CD14-positive monocyte (primary cell): ENCODE measurements around the gene KIZ. TPM values are rescaled to one million over a fixed set of nuclear protein-coding genes. Genes with fewer than 3 reads are reported as not detected.
A peak's percentile ranks its signal among the peaks of the same experiment; 100 is the strongest.

Source experiments
- DNase-seq, 3 donors: peaks; one replicate each; pipeline ENCODE4 v3.0.0-alpha.2; 2011 to 2022
- H2AFZ ChIP-seq: 2 replicates; pipeline ENCODE4 v1.6.0; 2012; ENCODE audit warnings: mild to moderate bottlenecking, low read depth, low read length, inconsistent platforms; ENCODE audit not compliant: insufficient read depth, poor library complexity, severe bottlenecking
- H3K27ac ChIP-seq, 2 donors: 1 replicate in 1 of 2; 2 replicates in 1 of 2; pipeline ENCODE4 v1.5.1; 2012 to 2013; ENCODE audit warnings: low read length in 2 of 2, control low read depth in 1 of 2, inconsistent platforms in 1 of 2, low read depth in 1 of 2, mild to moderate bottlenecking in 1 of 2
- H3K27me3 ChIP-seq, 2 donors: one replicate each; pipeline versions ENCODE4 v1.6.0 to v1.6.1; 2011 to 2013; ENCODE audit warnings: low read length in 2 of 2; ENCODE audit not compliant: control insufficient read depth in 2 of 2, insufficient read depth in 2 of 2
- H3K36me3 ChIP-seq, 2 donors: replicated peaks in 1 of 2; 1 replicate in 1 of 2; 2 replicates in 1 of 2; pipeline versions ENCODE4 v1.5.1 to v1.6.1; 2012 to 2013; ENCODE audit warnings: low read length in 2 of 2, control low read depth in 1 of 2, inconsistent platforms in 1 of 2, mild to moderate bottlenecking in 1 of 2; ENCODE audit not compliant: insufficient read depth in 2 of 2, control insufficient read depth in 1 of 2
- H3K4me1 ChIP-seq, 2 donors: 1 replicate in 1 of 2; 2 replicates in 1 of 2; pipeline versions ENCODE4 v1.5.1 to v1.6.1; 2012 to 2013; ENCODE audit warnings: low read length in 2 of 2, control low read depth in 1 of 2, inconsistent platforms in 1 of 2, mild to moderate bottlenecking in 1 of 2, moderate library complexity in 1 of 2; ENCODE audit not compliant: insufficient read depth in 2 of 2, control insufficient read depth in 1 of 2
- H3K4me2 ChIP-seq: replicated peaks from 2 replicates; pipeline ENCODE3; 2012; ENCODE audit warnings: low read length, moderate library complexity, mild to moderate bottlenecking; ENCODE audit not compliant: poor library complexity, severe bottlenecking; ENCODE audit errors: extremely low read depth
- H3K4me3 ChIP-seq, 3 experiments: fragments of 200-600 bp in 1 of 3; sonication (generic) in 1 of 3; replicated peaks in 1 of 3; 1 replicate in 2 of 3; 2 replicates in 1 of 3; pipeline ENCODE4 v1.5.1; 2011 to 2013; ENCODE audit warnings: low read length in 3 of 3, mild to moderate bottlenecking in 3 of 3, control low read depth in 2 of 3, low read depth in 2 of 3, inconsistent platforms in 1 of 3, moderate library complexity in 1 of 3
- H3K79me2 ChIP-seq: 2 replicates; pipeline ENCODE4 v1.6.0; 2012; ENCODE audit warnings: mild to moderate bottlenecking, control low read depth, inconsistent platforms, low read length, moderate library complexity; ENCODE audit not compliant: insufficient read depth
- H3K9ac ChIP-seq: 2 replicates; pipeline ENCODE4 v1.6.0; 2017; ENCODE audit warnings: low read length, mild to moderate bottlenecking; ENCODE audit not compliant: insufficient read depth, poor library complexity, severe bottlenecking
- H3K9me3 ChIP-seq, 2 donors: replicated peaks in 1 of 2; 1 replicate in 1 of 2; 2 replicates in 1 of 2; pipeline versions ENCODE4 v1.5.1 to v1.6.1; 2012 to 2013; ENCODE audit warnings: low read length in 2 of 2, control low read depth in 1 of 2; ENCODE audit not compliant: control insufficient read depth in 1 of 2, insufficient read depth in 1 of 2
- H4K20me1 ChIP-seq: 2 replicates; pipeline ENCODE4 v1.6.0; 2012; ENCODE audit warnings: mild to moderate bottlenecking, low read length, control low read depth, moderate library complexity; ENCODE audit not compliant: insufficient read depth
- H3K27ac Mint-ChIP-seq, 7 donors: one replicate each; pipeline ENCODE4 v1.8.0; 2020; ENCODE audit warnings: mild to moderate bottlenecking in 7 of 7, mixed read lengths in 7 of 7, moderate library complexity in 6 of 7, inconsistent platforms in 2 of 7
- H3K27me3 Mint-ChIP-seq, 3 donors: one replicate each; pipeline ENCODE4 v1.8.0; 2021 to 2022; ENCODE audit warnings: low read depth in 3 of 3, mild to moderate bottlenecking in 3 of 3, mixed read lengths in 3 of 3, moderate library complexity in 3 of 3, inconsistent platforms in 1 of 3
- H3K36me3 Mint-ChIP-seq, 2 donors: one replicate each; pipeline ENCODE4 v1.8.0; 2020; ENCODE audit warnings: mixed read lengths in 2 of 2, inconsistent platforms in 1 of 2, mild to moderate bottlenecking in 1 of 2
- H3K4me1 Mint-ChIP-seq: one replicate; pipeline ENCODE4 v1.8.0; 2020; ENCODE audit warnings: mild to moderate bottlenecking, mixed read lengths
- H3K4me3 Mint-ChIP-seq, 2 donors: one replicate each; pipeline ENCODE4 v1.8.0; 2020; ENCODE audit warnings: mild to moderate bottlenecking in 2 of 2, mixed read lengths in 2 of 2, moderate library complexity in 1 of 2
- H3K9me3 Mint-ChIP-seq, 7 donors: one replicate each; pipeline ENCODE4 v1.8.0; 2020 to 2022; ENCODE audit warnings: mixed read lengths in 7 of 7, mild to moderate bottlenecking in 6 of 7, moderate library complexity in 6 of 7, inconsistent platforms in 2 of 7
- WGBS: methylation state at CpG from one replicate; pipeline ENCODE4 v1.1.5; 2013; ENCODE audit warnings: missing lambda C conversion rate; ENCODE audit not compliant: insufficient coverage; 5-methylcytosine and 5-hydroxymethylcytosine counted together
- intact Hi-C, 2 donors: fragments of 100-400 bp; cut with micrococcal nuclease; formaldehyde crosslinking; loops; one replicate each; pipeline versions ENCODE4 v1.15.0 to v1.15.1; 2023
- polyA plus RNA-seq, 3 donors: library from polyadenylated mRNA; depleted of rRNA in 1 of 3; unstranded in 2 of 3; stranded (reverse) in 1 of 3; fragments of 300-500 nt in 2 of 3; fragments of >200 nt in 1 of 3; fragmentation: Illumina TruSeq in 2 of 3; gene quantifications; 1 replicate in 2 of 3; 2 replicates in 1 of 3; pipeline ENCODE4 v1.2.3, GENCODE V29; 2012 to 2021
- TF ChIP-seq, protein P1 (sequence below): fragments of 200-600 bp; IDR thresholded peaks from one replicate; pipeline ENCODE4 v1.8.0; 2022; ENCODE audit warnings: antibody characterized with exemption, mild to moderate bottlenecking

Gene KIZ
- polyA plus RNA-seq, 3 donors, result 7.2 to 13.2 (median 10.2) TPM

DNA sequence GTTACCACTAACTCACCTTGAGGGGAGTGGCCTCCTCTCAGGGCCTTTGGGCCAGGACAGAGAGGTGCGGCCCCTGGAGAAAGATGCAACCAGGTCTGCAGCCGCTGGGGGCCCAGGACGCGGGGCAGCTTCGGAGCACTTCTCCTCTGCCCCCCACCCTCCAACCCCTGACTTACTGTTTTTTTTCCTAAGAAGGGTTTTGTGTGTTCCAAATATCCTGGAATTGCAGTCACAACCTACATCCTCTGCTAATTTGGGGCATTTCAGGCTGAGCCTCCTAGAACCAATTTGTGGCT, 21.5 kb upstream of the KIZ start:
- Histone ChIP-seq H3K27me3 (peaks cover 72 to 90% of the 10 kb centered on the region in 2 donors), H2AFZ (no peak overlapping the region), H4K20me1 (no peaks in the 10 kb centered on the region), H3K79me2 (no peaks in the 10 kb centered on the region), H3K9me3 (peaks cover 6 to 46% of the 10 kb centered on the region in 2 donors), H3K4me3 (no peak overlapping the region), H3K27ac (no peak overlapping the region), H3K4me2 (no peak overlapping the region), H3K9ac (no peak overlapping the region), H3K36me3 (no peaks in the 10 kb centered on the region), H3K4me1 (peaks cover 40 to 53% of the 10 kb centered on the region in 2 donors)
- H3K27me3 Mint-ChIP-seq, result peaks cover 76 to 96% (median 93%) of the 10 kb centered on the region in 3 donors
- 20% methylated on average over 1 of the region's 5 CpGs for WGBS
- H3K4me3 Mint-ChIP-seq, result peak overlapping the region in 1 of 2 donors; percentile 97
- peaks cover 2 to 16% of the 10 kb centered on the region in 2 donors for H3K36me3 Mint-ChIP-seq
- no peak for DNase-seq
- peak overlapping the region in 1 of 7 donors; percentile 33 for H3K27ac Mint-ChIP-seq
- peaks cover 0 to 51% (median 27%) of the 10 kb centered on the region in 7 donors for H3K9me3 Mint-ChIP-seq
- intact Hi-C loops, result no loop called here
- TF ChIP-seq, protein P1, sequence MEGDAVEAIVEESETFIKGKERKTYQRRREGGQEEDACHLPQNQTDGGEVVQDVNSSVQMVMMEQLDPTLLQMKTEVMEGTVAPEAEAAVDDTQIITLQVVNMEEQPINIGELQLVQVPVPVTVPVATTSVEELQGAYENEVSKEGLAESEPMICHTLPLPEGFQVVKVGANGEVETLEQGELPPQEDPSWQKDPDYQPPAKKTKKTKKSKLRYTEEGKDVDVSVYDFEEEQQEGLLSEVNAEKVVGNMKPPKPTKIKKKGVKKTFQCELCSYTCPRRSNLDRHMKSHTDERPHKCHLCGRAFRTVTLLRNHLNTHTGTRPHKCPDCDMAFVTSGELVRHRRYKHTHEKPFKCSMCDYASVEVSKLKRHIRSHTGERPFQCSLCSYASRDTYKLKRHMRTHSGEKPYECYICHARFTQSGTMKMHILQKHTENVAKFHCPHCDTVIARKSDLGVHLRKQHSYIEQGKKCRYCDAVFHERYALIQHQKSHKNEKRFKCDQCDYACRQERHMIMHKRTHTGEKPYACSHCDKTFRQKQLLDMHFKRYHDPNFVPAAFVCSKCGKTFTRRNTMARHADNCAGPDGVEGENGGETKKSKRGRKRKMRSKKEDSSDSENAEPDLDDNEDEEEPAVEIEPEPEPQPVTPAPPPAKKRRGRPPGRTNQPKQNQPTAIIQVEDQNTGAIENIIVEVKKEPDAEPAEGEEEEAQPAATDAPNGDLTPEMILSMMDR, result no peak
- H3K4me1 Mint-ChIP-seq, result peaks cover 42% of the 10 kb centered on the region

DNA sequence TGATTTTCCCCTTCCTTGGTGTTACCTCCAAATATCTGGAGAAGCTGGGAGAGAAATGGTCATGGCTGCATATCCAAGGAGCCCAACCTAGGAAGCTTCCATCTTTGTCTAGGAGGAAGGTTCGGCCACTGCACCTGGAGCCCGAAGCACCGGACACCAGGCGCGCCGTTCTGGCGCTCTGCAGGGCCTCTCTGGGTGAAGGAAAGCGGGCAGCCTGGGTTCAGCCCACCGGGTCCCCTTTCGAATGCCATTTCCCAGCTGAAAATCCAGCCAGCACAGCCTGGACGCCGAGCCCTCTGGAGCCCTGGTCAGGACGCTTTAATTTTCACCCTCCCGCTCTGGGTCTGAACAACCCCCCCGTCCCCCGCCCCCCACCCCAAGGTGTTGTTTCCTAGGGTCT, 21.0 kb upstream of the KIZ start:
- WGBS, result 8% methylated on average over 13 of the region's 16 CpGs
- peaks cover 35 to 48% of the 10 kb centered on the region in 2 donors for H3K4me1 ChIP-seq
- Mint-ChIP-seq H3K4me3 (peak overlapping the region in 1 of 2 donors; percentile 97), H3K27ac (no peak overlapping the region), H3K27me3 (peaks cover 80 to 96% (median 90%) of the 10 kb centered on the region in 3 donors), H3K36me3 (peaks cover 2 to 16% of the 10 kb centered on the region in 2 donors), H3K9me3 (peaks cover 0 to 50% (median 27%) of the 10 kb centered on the region in 7 donors), H3K4me1 (peaks cover 38% of the 10 kb centered on the region)
- no peaks in the 10 kb centered on the region for H4K20me1 ChIP-seq
- H3K27ac ChIP-seq, result no peak overlapping the region
- H3K4me3 ChIP-seq, result no peak overlapping the region
- no peak for DNase-seq
- no peak overlapping the region for H2AFZ ChIP-seq
- no peaks in the 10 kb centered on the region for H3K36me3 ChIP-seq
- no peak overlapping the region for H3K9ac ChIP-seq
- peaks cover 73 to 92% of the 10 kb centered on the region in 2 donors for H3K27me3 ChIP-seq
- no peak overlapping the region for H3K4me2 ChIP-seq
- no peaks in the 10 kb centered on the region for H3K79me2 ChIP-seq
- peaks cover 6 to 46% of the 10 kb centered on the region in 2 donors for H3K9me3 ChIP-seq
- TF ChIP-seq, protein P1, result no peak
- intact Hi-C loops, result no loop called here
